GM12872 (cell line): ENCODE data around the gene SARDH.

Experiments used
- TF ChIP-seq, protein P1 (sequence below): IDR thresholded peaks from 3 replicates; pipeline ENCODE4 v1.5.1; 2011; ENCODE audit warnings: low read depth, mild to moderate bottlenecking, low read length, moderate library complexity; ENCODE audit not compliant: insufficient read depth

The SARDH gene

DNA sequence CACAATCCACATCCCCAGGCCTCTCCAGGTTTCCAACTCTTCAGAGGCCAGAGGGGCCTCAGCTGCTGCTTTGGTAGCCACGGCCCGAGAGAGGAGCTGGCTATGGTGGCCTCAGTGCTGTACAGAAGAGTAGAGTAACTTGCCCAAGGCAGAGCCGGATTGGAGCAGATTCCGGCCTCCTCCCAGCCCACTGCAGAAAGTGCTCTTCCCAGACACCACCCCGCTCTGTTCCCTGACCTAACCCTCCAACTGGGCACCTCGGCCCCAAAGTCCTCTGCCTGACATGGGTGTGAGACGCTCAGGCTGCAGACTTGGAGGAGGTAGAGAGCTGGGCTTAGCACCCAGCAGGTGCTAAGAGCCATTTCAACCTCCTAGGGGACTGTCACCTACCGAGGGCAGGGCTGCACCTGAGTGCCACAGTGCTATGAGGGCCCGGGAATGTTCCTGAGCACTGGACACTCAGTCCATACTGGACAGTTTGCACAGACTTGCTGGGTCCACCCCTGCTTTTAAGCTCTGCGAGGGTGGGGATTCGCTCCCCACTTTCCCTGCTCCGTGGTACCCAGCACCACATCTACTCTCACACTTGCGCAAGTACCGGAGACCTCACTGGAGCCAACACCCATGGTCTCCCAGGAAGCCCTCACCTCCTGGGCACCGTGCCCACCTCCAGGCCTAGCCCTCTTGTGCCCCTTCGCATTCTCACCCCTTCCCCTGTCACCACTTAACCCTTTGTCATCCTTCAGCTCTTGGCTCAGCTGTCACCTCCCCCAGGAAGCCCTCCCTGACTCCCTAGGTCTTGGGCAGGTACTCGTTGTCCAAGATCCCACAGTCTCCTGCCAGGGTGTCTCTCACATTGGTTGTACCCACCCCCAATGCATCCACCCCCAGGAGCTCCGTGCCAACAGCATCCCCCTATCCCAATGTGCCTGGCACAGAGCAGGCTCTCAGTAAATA lies 52.2 kb downstream of the SARDH start:
- TF ChIP-seq, protein P1, sequence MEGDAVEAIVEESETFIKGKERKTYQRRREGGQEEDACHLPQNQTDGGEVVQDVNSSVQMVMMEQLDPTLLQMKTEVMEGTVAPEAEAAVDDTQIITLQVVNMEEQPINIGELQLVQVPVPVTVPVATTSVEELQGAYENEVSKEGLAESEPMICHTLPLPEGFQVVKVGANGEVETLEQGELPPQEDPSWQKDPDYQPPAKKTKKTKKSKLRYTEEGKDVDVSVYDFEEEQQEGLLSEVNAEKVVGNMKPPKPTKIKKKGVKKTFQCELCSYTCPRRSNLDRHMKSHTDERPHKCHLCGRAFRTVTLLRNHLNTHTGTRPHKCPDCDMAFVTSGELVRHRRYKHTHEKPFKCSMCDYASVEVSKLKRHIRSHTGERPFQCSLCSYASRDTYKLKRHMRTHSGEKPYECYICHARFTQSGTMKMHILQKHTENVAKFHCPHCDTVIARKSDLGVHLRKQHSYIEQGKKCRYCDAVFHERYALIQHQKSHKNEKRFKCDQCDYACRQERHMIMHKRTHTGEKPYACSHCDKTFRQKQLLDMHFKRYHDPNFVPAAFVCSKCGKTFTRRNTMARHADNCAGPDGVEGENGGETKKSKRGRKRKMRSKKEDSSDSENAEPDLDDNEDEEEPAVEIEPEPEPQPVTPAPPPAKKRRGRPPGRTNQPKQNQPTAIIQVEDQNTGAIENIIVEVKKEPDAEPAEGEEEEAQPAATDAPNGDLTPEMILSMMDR = no peak

DNA sequence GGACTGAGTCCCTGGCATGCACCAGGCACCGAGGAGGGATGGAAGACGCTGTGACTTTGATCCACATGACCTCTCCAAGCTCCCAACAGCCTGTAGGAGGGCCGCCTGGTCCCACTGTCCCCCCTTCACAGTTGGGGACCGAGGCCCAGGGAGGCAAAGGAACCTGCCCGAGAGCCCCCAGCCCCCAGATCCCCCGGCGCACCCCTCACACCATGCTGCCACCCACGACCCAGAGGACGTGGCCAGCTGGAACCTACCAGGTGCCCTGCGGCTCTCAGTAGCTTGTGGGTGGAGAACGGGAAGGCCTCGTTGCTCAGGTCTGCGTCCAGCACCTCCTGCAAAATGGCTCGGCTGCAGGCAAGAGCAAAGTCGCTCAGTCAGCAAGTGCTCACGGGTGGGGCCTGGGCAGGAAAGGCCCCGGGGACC lies 53.2 kb downstream of the SARDH start:
- TF ChIP-seq, protein P1 = no peak

DNA sequence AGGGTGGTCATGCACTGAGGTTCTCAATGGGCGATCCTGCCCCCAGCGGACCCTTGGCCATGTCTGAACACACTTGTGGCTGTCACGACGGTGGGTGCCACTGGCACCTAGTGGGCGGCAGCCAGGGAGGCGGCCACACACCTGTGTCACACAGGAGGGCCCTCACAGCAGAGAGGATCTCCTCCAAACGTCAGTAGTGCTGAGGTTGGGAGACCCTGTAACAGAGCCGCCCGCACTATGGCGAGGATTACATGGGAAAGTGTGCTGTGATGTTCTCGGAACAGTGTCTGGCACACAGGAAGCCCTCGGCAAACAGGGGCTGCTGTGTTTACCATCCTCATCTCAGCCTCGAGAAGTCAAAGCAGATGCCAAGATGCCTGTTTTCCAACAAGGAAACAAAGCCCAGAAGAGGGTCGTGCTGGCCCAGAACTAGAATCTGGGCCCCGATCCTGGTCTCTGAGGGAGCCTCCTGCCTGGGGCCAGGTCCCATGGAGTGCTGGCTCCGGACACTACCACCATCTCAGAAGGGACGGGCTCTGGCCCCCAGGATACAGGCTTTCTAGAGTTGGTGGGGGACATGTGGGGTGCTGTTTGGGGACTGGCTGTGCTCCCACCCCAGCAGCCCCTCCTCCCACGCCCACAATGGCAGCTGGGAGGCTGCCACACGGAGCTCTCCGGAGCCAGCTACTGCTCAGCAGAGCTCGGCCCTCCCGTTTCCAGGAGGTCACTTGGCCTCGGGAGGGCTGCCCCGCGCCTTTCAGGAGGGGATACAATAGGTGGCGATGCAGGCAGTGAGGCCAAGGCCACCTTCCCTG lies 53.8 kb downstream of the SARDH start:
- TF ChIP-seq, protein P1 = no peak

DNA sequence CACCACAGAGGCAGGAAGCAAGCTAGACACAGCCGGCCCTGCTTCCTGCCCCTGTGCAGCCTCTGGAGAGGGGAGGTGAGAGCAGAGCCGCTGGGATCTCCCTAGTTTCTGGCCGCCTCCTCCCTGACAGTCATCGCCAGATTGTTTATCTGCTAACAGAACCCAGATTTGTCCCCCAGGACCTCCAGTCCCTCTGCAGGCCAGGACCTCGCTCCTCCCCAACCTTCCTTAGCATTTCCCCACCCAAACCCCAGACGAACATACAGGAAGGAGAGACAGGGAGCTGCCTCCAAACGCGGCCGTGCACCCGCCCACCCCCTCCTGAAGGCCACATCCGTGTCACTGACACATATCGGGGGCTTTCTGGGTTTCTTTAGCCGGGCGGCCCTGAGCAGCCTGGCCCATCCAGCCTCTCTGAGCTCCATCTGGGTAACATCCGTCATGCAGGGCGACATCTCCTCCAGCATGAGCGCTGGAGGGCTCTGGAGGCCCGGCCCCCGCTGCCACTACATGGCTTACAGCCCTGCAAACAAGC lies 54.5 kb downstream of the SARDH start:
- TF ChIP-seq, protein P1 = no peak

DNA sequence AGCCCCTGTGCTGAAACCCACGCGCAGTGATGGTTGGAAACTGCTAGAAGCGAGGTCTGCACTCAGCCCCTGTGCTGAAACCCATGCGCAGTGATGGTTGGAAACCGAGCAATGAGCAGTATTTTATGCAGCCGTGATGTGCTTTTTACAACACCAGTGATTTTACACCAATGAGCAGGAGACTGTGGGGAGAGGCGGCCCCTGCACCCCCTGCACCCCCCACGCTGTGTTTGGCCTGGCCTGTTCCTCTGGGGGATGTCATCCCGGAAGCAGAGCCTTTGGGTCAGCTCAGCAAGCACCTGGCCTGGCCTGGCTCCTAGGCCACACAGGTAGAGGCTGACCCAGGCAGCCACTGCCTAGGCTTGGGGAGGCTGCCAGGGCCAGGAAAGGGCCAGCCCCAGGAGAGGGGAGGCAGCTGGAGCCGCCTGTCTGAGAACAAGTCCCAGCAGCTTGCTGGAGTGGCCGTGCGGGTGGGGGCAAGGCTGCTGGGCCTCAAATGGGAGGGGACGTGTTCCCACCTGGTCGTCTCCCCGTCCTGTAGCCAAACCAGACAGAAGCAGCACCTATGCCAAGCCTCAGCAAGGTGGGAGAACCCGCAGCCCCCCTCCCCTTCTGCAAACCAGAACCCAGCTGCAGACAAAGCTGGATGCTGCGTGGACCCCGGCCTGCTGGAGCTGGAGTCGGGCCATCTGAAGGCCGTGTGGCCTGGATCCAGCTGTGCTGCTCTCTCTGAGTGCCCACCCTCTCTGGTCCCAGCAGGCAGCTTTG lies 55.1 kb downstream of the SARDH start:
- TF ChIP-seq, protein P1 = no peak

DNA sequence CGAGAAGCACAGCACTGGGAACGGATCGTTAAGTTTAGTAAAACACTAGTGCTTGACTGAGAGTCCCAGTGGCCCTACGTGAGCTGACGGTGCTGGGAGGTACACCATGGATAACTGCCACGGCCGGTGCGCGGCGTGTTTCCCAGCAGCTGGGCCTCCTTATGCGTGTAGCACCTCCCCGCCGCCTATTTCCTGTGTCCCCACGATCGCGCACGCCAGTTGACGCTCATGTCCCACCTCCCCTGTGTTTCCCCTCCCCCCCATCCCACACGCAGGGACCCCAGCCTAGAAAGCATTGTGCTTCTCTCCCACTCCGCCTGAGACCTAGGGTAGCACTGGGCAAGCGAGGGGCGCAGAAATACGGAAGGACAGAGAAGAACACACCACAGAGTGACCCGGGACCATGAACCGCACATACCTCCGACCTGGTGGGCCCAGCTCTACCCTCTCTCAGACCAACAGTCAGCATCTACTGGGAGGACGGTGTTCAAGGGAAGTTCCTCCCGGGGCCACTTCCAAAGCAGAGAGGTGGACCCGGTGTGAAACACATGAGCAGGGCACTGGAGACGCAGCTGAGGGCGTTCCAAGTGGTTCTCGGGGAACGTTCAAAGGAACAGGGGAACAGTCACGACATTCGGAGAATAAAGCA lies 56.4 kb downstream of the SARDH start:
- TF ChIP-seq, protein P1 = no peak
